DMS 273 (cell line): ENCODE measurements around the gene G0S2.

Experiments
- DNase-seq: peaks from one replicate; lab custom pipeline; 2025; ENCODE audit not compliant: unreplicated experiment; lab: John Stamatoyannopoulos, UW

The G0S2 gene

GRCh38 chr1:209714338-209714737, 39.1 kb downstream of the G0S2 start:
- DNase-seq: no peak

DNA sequence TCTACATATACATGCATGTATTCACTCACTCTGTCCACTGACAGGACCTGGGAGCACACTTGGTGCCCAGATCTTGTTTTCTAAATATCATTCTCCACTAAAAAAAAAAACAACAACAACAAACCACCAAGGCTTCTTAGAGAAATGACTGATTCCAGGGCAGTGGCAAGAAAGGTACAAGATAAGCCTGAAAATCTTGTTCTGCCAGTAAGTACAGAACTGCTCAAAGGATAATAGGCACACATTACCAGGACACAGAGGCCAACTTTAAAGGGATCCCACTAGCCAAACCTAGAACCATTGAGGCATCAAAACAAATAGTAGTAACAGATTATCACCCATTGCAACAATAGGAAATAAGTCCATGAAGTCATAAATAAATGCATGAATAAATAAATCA, 40.1 kb downstream of the G0S2 start:
- DNase-seq: no peak

GRCh38 chr1:209717818-209718217, 42.6 kb downstream of the G0S2 start:
- DNase-seq: no peak

- no peak for DNase-seq
Observed at GRCh38 chr1:209720326-209720725, 45.1 kb downstream of the G0S2 start.

DNA sequence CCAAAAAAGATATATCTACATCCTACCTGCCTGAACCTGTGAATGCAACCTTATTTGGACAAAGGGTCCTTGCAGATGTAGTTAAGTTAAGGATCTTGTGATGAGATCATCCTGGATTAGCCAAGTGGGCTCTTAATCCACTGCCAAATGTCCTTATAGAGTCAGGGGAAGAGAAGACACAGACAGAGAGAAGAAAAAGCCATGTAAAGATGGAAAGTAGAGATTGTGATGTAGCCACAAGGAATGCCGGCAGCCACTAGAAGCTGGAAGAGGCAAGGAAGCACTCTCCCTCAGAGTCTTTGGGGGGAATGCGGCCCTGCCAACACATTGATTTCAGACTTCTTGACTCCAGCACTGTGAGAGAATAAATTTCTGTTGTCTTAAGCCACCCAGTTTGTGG, 45.6 kb downstream of the G0S2 start:
- DNase-seq: no peak

DNA sequence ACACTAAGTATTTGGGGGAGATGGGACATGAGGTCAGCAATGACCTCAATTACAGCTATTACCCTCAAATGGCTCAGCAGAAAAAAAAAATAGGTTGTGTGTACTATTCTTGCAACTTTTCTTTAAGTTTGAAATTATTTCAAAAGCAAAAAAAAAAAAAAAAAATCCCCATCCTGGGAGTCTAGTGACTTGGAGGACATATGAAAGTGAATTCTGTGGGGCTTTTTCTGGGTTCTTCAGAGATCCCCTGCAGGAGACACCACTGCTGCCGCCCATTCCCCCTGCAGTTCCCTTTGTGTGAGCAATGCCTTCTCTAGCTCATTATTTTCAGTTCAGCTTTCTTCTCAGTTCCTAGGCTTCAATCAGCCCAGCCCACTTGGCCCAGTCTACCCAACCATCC, 46.1 kb downstream of the G0S2 start:
- DNase-seq: no peak

DNA sequence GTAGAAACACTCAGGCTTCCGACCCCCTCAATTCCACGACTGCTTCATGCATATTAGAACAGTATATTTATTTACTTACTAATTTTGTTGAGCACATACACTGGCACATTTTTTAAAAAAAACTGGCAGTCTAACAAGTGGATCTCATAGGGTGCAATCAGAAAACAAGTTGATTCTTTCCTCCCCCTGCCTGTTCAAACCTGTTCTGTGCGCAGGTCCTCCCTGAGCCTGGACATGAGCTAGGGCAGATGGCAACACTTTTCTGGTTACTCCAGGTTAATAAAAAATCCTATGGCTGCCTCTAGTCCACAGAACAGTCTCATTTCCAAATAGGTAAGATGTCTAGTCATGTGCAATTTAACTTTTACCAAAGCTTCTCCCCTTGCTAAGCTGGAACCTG, 48.1 kb downstream of the G0S2 start:
- DNase-seq: no peak

GRCh38 chr1:209723756-209724693, 48.8 kb downstream of the G0S2 start:
- no peak for DNase-seq
